Esophagus squamous epithelium (tissue), 5 donors: Measurements from ENCODE around the gene B3GNT4. TPM values are rescaled to one million over a fixed set of nuclear protein-coding genes. Genes with fewer than 3 reads are reported as not detected.

Source experiments
- DNase-seq: peaks from one replicate; lab custom pipeline; 2025; lab: John Stamatoyannopoulos, UW
- H3K27ac ChIP-seq, 4 donors: fragments of 200-600 bp; sonication (generic); one replicate each; pipeline ENCODE4 v1.5.1; 2016 to 2019; ENCODE audit warnings: mild to moderate bottlenecking in 1 of 4
- H3K27me3 ChIP-seq, 4 donors: fragments of 200-600 bp; sonication (generic); 1 replicate in 3 of 4; 2 replicates in 1 of 4; pipeline versions ENCODE4 v1.5.1 to v1.6.0; 2017 to 2021; ENCODE audit warnings: antibody characterized with exemption in 1 of 4
- H3K36me3 ChIP-seq, 3 donors: fragments of 200-600 bp; sonication (generic); one replicate each; pipeline ENCODE4 v1.5.1; 2016 to 2019
- H3K4me1 ChIP-seq, 3 donors: fragments of 200-600 bp; sonication (generic); one replicate each; pipeline ENCODE4 v1.5.1; 2017 to 2019
- H3K4me3 ChIP-seq, 4 donors: fragments of 200-600 bp; sonication (generic); 1 replicate in 3 of 4; 2 replicates in 1 of 4; pipeline ENCODE4 v1.5.1; 2016 to 2019; ENCODE audit warnings: mild to moderate bottlenecking in 2 of 4, moderate library complexity in 1 of 4
- H3K9me3 ChIP-seq, 3 donors: fragments of 200-600 bp; sonication (generic); one replicate each; pipeline ENCODE4 v1.5.1; 2016 to 2019
- POLR2A ChIP-seq, 4 donors: fragments of 450-650 bp; IDR thresholded peaks; one replicate each; pipeline ENCODE4 v1.6.1; 2017; ENCODE audit warnings: antibody characterized with exemption in 4 of 4, mild to moderate bottlenecking in 4 of 4, moderate library complexity in 3 of 4
- WGBS, 2 donors: methylation state at CpG; one replicate each; pipeline ENCODE4 v1.1.5; 2018; 5-methylcytosine and 5-hydroxymethylcytosine counted together
- intact Hi-C: fragments of 100-400 bp; cut with DNase I; formaldehyde crosslinking; loops from one replicate; pipeline ENCODE4 v1.15.0; 2022
- total RNA-seq, 4 donors: library from RNA; depleted of rRNA; stranded (reverse); fragments of >200 nt; gene quantifications; one replicate each; pipeline ENCODE4 v1.1.0, GENCODE V29; 2016
- TF ChIP-seq, protein P1 (sequence below), 6 experiments: fragments of 450-650 bp in 4 of 6; fragments of 200-600 bp in 2 of 6; sonication (generic) in 2 of 6; IDR thresholded peaks; one replicate each; pipeline ENCODE4 v1.5.1; 2016 to 2019; ENCODE audit warnings: antibody characterized with exemption in 6 of 6, mild to moderate bottlenecking in 4 of 6, moderate library complexity in 4 of 6
- donor health status: DM: yes; HTN: yes; CAD: no.

B3GNT4 gene
- total RNA-seq, 4 donors from 2014 or later: 0.35 to 1.1 (median 0.47) TPM

DNA sequence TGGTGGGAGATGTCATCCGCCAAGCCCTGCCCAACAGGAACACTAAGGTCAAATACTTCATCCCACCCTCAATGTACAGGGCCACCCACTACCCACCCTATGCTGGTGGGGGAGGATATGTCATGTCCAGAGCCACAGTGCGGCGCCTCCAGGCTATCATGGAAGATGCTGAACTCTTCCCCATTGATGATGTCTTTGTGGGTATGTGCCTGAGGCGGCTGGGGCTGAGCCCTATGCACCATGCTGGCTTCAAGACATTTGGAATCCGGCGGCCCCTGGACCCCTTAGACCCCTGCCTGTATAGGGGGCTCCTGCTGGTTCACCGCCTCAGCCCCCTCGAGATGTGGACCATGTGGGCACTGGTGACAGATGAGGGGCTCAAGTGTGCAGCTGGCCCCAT, 3.5 kb downstream of the B3GNT4 start:
- TF ChIP-seq POLR2A (IDR thresholded peaks at IDR 0.05): no peak
- TF ChIP-seq, protein P1, sequence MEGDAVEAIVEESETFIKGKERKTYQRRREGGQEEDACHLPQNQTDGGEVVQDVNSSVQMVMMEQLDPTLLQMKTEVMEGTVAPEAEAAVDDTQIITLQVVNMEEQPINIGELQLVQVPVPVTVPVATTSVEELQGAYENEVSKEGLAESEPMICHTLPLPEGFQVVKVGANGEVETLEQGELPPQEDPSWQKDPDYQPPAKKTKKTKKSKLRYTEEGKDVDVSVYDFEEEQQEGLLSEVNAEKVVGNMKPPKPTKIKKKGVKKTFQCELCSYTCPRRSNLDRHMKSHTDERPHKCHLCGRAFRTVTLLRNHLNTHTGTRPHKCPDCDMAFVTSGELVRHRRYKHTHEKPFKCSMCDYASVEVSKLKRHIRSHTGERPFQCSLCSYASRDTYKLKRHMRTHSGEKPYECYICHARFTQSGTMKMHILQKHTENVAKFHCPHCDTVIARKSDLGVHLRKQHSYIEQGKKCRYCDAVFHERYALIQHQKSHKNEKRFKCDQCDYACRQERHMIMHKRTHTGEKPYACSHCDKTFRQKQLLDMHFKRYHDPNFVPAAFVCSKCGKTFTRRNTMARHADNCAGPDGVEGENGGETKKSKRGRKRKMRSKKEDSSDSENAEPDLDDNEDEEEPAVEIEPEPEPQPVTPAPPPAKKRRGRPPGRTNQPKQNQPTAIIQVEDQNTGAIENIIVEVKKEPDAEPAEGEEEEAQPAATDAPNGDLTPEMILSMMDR (IDR thresholded peaks at IDR 0.05): no peak
- Histone ChIP-seq H3K9me3 (no peaks in the 10 kb centered on the region), H3K27me3 (peaks cover 0 to 42% (median 2%) of the 10 kb centered on the region in 4 donors), H3K4me3 (no peak overlapping the region), H3K27ac (no peak overlapping the region), H3K36me3 (peaks cover 0 to 58% (median 13%) of the 10 kb centered on the region in 3 donors), H3K4me1 (peaks cover 7 to 35% (median 14%) of the 10 kb centered on the region in 3 donors)
- DNase-seq: no peak
- intact Hi-C loops: no loop called here
- WGBS, 2 donors: 92% methylated on average over 2 of the region's 8 CpGs; no CpG with 5 or more reads in 1 of the 2 donors

DNA sequence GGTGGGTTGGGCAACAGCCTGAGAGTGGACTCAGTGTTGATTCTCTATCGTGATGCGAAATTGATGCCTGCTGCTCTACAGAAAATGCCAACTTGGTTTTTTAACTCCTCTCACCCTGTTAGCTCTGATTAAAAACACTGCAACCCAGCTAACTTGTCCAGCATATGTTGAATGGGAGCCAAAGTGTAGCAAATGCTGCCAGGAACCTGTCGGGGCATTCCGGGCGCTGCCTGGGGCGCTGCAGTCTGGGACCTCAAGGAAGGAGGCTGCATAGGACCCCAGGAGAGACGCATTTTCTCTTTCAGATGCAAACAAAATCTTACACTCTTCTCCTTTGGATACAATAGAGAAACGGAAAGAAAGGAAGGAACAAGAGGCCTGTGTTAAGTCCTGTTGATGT, 3.9 kb downstream of the B3GNT4 start:
- no peak for DNase-seq
- H3K9me3 ChIP-seq: no peaks in the 10 kb centered on the region
- peaks cover 0 to 37% (median 2%) of the 10 kb centered on the region in 4 donors for H3K27me3 ChIP-seq
- peaks cover 0 to 62% (median 17%) of the 10 kb centered on the region in 3 donors for H3K36me3 ChIP-seq
- H3K4me1 ChIP-seq: peaks cover 7 to 35% (median 14%) of the 10 kb centered on the region in 3 donors
- WGBS, 2 donors: 80 to 87% methylated on average over 7 of the region's 8 CpGs
- TF ChIP-seq POLR2A (IDR thresholded peaks at IDR 0.05): no peak
- H3K27ac ChIP-seq: no peak overlapping the region
- H3K4me3 ChIP-seq: no peak overlapping the region
- intact Hi-C loops: no loop called here

DNA sequence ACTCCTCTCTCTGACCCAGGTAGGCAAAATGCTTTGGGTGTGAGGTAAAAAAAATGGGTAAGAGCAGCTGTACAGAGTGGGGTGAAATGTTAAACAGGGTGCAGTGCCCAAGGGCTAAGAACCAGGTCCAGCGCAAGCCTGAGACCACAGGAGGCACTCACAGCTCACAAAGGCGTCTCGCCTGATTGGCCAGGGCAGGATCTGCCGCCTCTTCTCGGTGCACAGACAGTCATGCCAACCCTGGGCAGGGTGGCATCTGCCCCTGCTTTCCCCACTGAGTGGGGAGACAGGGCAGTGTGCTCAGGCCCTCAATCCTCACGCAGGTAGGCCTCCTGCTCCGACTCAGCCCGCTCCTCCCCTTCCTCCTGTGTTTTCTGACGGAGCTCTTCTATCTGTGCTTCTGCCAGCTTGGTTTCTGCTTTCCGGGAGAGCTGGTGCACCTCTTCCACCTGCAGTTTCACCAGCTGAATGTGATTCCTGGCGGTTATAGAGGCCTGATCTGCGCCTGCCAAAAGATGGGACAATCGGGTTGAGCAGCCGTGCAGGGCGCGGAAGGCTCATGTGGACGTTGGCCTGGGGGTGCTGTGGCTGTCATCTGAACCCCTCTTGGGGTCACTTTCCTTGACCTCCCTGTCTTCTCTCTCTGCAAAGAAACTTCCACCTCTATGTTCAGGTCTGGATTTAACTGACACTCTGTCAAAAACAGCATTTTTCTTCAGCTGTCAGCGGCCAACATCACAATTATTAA, 4.7 kb downstream of the B3GNT4 start:
- peaks cover 0 to 71% (median 26%) of the 10 kb centered on the region in 3 donors for H3K36me3 ChIP-seq
- no peak for DNase-seq

DNA sequence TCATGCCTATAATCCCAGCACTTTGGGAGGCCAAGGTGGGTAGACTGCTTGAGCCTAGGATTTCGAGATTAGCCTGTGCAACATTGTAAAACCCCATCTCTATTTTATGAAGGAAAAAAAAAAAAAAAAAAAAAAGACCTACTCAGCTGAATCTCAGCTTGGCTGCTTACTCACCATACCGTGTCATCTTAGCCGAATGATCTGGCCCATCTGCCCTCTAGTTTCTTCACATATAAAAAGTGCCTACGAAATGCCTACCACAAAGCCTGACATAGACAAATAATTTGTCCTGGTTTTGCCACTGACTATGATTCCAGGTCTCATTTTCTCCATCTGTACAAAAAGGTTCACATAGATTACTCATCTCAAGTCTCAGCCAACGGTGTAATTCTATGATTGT, 12.3 kb downstream of the B3GNT4 start:
- Histone ChIP-seq H3K9me3 (no peaks in the 10 kb centered on the region), H3K27me3 (no peaks in the 10 kb centered on the region), H3K36me3 (peaks cover 4 to 100% (median 51%) of the 10 kb centered on the region in 3 donors), H3K4me3 (no peak overlapping the region), H3K27ac (no peak overlapping the region), H3K4me1 (no peaks in the 10 kb centered on the region)
- TF ChIP-seq POLR2A (IDR thresholded peaks at IDR 0.05): no peak
- TF ChIP-seq, protein P1 (IDR thresholded peaks at IDR 0.05): no peak
- intact Hi-C loops: no loop called here
- WGBS, 2 donors: 76 to 78% methylated on average over 5 of the region's 5 CpGs
- no peak for DNase-seq

More for the DNA sequence above, 4.7 kb downstream of the B3GNT4 start:
- no peak overlapping the region for H3K4me3 ChIP-seq
- TF ChIP-seq, protein P1 (IDR thresholded peaks at IDR 0.05): no peak
- no peak for TF ChIP-seq POLR2A (IDR thresholded peaks at IDR 0.05)
- peaks cover 0 to 29% (median 2%) of the 10 kb centered on the region in 4 donors for H3K27me3 ChIP-seq
- intact Hi-C loops: no loop called here
- H3K27ac ChIP-seq: no peak overlapping the region
- 82 to 88% methylated on average over 11 to 17 of the region's 18 CpGs for WGBS, 2 donors
- H3K9me3 ChIP-seq: no peaks in the 10 kb centered on the region
- peaks cover 0 to 28% (median 9%) of the 10 kb centered on the region in 3 donors for H3K4me1 ChIP-seq

DNA sequence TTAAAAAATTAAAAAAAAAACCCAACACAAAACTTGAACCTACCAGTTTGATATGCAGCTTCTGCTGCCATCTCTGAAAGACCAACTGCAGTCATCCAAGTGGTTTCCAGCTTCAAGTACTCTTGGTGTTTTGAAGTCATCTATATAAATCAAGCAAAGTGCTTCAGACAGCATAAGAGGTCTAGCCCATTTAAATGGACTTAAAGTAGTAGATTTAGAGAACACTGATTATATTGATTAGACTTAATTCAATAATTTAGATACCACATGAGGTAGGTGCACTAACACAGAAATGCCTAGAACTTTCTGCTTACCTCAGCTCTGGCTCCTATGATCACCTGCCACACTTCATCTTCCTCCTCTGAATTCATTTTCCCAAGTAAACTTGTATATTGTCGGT, 12.9 kb downstream of the B3GNT4 start:
- H3K27me3 ChIP-seq: no peaks in the 10 kb centered on the region
- H3K27ac ChIP-seq: no peak overlapping the region
- 100% methylated on average over 1 of the region's 1 CpG for WGBS, 2 donors
- no peaks in the 10 kb centered on the region for H3K4me1 ChIP-seq
- TF ChIP-seq, protein P1 (IDR thresholded peaks at IDR 0.05): no peak
- TF ChIP-seq POLR2A (IDR thresholded peaks at IDR 0.05): no peak
- H3K9me3 ChIP-seq: no peaks in the 10 kb centered on the region
- intact Hi-C loops: no loop called here
- peaks cover 4 to 100% (median 51%) of the 10 kb centered on the region in 3 donors for H3K36me3 ChIP-seq
- no peak overlapping the region for H3K4me3 ChIP-seq
- DNase-seq: no peak
